OCI-LY1 (cell line): Measurements from ENCODE around the gene TSACC.

Experiments
- H2AFZ ChIP-seq: fragments of 200-600 bp; sonication (generic), shearing (Covaris generic); 2 replicates; pipeline ENCODE4 v1.6.0; 2014; ENCODE audit warnings: antibody characterized with exemption, mild to moderate bottlenecking, low read length
- H3F3A ChIP-seq: fragments of 200-600 bp; sonication (generic), shearing (Covaris generic); 2 replicates; pipeline ENCODE4 v1.6.0; 2014; ENCODE audit warnings: mild to moderate bottlenecking, antibody characterized with exemption, low read length, moderate library complexity; ENCODE audit not compliant: insufficient read depth
- H3K27ac ChIP-seq: fragments of 200-600 bp; sonication (generic); 2 replicates; pipeline ENCODE4 v1.5.1; 2014; ENCODE audit warnings: low read length, mixed run types, mild to moderate bottlenecking, low read depth; ENCODE audit not compliant: poor library complexity, severe bottlenecking
- H3K27me3 ChIP-seq: fragments of 200-600 bp; sonication (generic); 2 replicates; pipeline ENCODE4 v1.6.0; 2014; ENCODE audit warnings: antibody characterized with exemption, mild to moderate bottlenecking, low read length, moderate library complexity; ENCODE audit not compliant: insufficient read depth
- H3K36me3 ChIP-seq: fragments of 200-600 bp; sonication (generic); 2 replicates; pipeline ENCODE4 v1.6.1; 2014; ENCODE audit warnings: mild to moderate bottlenecking, antibody characterized with exemption, low read length, moderate library complexity, mixed read lengths; ENCODE audit not compliant: insufficient read depth
- H3K4me1 ChIP-seq: fragments of 200-600 bp; sonication (generic); 2 replicates; pipeline ENCODE4 v1.5.1; 2014; ENCODE audit warnings: mild to moderate bottlenecking, low read length, moderate library complexity; ENCODE audit not compliant: insufficient read depth, severe bottlenecking
- H3K4me2 ChIP-seq: fragments of 200-600 bp; sonication (generic), shearing (Covaris generic); 2 replicates; pipeline ENCODE4 v1.6.1; 2014; ENCODE audit warnings: low read length
- H3K4me3 ChIP-seq: fragments of 200-600 bp; sonication (generic); 2 replicates; pipeline ENCODE4 v1.5.1; 2014; ENCODE audit warnings: low read length, low read depth, mild to moderate bottlenecking, mixed read lengths; ENCODE audit not compliant: poor library complexity, severe bottlenecking
- H3K79me2 ChIP-seq: fragments of 200-600 bp; shearing (Covaris generic); 2 replicates; pipeline ENCODE4 v1.6.1; 2016; ENCODE audit warnings: mixed run types, low read length, mixed read lengths; ENCODE audit not compliant: insufficient read depth
- H3K9ac ChIP-seq: fragments of 200-600 bp; sonication (generic), shearing (Covaris generic); 2 replicates; pipeline ENCODE4 v1.6.1; 2014; ENCODE audit warnings: mild to moderate bottlenecking, low read length, mixed read lengths
- H3K9me2 ChIP-seq: fragments of 200-600 bp; sonication (generic), shearing (Covaris generic); 2 replicates; pipeline ENCODE4 v1.6.1; 2014; ENCODE audit warnings: low read depth, mild to moderate bottlenecking, low read length, mixed read lengths
- H3K9me3 ChIP-seq: fragments of 200-600 bp; shearing (Covaris generic); 2 replicates; pipeline ENCODE4 v1.6.1; 2014; ENCODE audit warnings: low read length, mixed read lengths
- H4K20me1 ChIP-seq: fragments of 200-600 bp; sonication (generic), shearing (Covaris generic); 2 replicates; pipeline ENCODE4 v1.6.0; 2016; ENCODE audit warnings: mild to moderate bottlenecking, low read length; ENCODE audit not compliant: insufficient read depth
- CTCF ChIP-seq: fragments of 200-600 bp; sonication (generic), shearing (Covaris generic); IDR thresholded peaks from 2 replicates; pipeline ENCODE4 v1.5.1; 2017; ENCODE audit warnings: mild to moderate bottlenecking, antibody characterized with exemption, low read length, moderate library complexity, mixed read lengths
- EZH2 ChIP-seq: fragments of 200-600 bp; sonication (generic), shearing (Covaris generic); IDR thresholded peaks from 2 replicates; pipeline ENCODE4 v1.8.0; 2017; ENCODE audit warnings: borderline replicate concordance, mixed run types, mild to moderate bottlenecking, antibody characterized with exemption, low read length, moderate library complexity, mixed read lengths

Gene TSACC

GRCh38 chr1:156394835-156395461, 56.6 kb downstream of the TSACC start:
- Histone ChIP-seq H3K27me3 (no peaks in the 10 kb centered on the region; the same call in 1 of the 2 replicates), H4K20me1 (no peaks in the 10 kb centered on the region), H3K4me1 (no peaks in the 10 kb centered on the region), H3K4me3 (no peak overlapping the region), H3K79me2 (no peaks in the 10 kb centered on the region), H3K4me2 (no peak overlapping the region), H3K36me3 (no peaks in the 10 kb centered on the region; the same call in 1 of the 2 replicates), H3K27ac (no peak overlapping the region), H3F3A (no peaks in the 10 kb centered on the region), H3K9me2 (no peaks in the 10 kb centered on the region), H3K9ac (no peak overlapping the region), H2AFZ (no peak overlapping the region), H3K9me3 (no peaks in the 10 kb centered on the region)
- TF ChIP-seq EZH2 = no peak
- TF ChIP-seq CTCF = peak; percentile 22; the same call in 1 of the 2 replicates
